HTERT RPE-1 (cell line): ENCODE results near the gene ROM1.
"Not testable (repeated sequence)": the region's sequence is repeated elsewhere in the genome, so short reads cannot be mapped to it uniquely, and the experiment has no call there.

Experiments
- in situ Hi-C: fragments of 300-500 bp; cut with MboI; formaldehyde crosslinking; loops from 4 replicates; pipeline ENCODE4 v1.14.3; 2020; ENCODE audit warnings: low sequenced_read_pairs

Gene ROM1

DNA sequence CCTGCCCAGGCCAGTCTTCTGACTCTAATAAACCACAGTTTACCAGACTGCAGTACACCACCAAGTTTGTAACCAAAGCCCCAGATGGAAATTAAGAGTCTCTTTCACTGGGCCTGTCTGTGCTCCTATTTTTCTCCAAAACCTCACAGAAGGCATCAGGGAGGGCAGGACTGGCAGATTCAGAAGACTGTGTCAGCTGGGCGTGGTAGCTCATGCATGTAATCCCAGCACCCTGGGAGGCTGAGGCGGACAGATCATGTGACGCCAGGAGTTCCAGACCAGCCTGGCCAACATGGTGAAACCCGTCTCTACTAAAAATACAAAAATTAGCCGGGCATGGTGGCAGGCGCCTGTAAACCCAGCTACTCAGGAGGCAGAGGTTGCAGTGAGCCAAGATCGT lies 27.7 kb upstream of the ROM1 start:
- in situ Hi-C loops: not testable (repeated sequence)

DNA sequence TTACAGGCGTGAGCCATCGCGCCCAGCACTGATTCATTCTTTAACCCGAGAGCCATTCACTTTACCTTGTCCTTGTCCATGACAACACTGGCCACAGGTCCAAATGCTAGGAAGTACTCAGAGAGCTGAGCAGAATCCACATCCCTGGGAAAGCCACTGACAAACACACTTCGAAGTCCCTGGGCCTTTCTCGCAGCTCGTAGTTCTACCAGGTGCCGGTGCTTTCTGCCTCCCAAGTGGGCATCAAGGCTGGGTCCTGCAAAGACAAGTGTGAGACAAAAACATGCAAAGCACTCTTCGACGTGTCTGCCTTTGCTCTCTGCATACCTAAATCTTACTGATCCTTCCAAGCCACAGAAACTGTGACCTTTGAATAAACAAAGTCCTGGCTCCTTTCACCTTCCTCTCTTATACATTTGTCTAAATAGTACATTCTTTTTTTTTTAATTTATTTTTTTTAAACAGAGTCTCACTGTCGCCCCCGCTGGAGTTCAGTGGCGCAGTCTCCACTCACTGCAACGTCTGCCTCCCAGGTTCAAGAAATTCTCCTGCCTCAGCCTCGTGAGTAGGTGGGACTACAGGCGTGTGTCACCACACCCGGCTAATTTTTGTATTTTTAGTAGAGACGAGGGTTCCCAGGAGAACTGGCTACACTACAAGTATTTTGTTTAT lies 24.0 kb upstream of the ROM1 start:
- in situ Hi-C loops: no loop called here

DNA sequence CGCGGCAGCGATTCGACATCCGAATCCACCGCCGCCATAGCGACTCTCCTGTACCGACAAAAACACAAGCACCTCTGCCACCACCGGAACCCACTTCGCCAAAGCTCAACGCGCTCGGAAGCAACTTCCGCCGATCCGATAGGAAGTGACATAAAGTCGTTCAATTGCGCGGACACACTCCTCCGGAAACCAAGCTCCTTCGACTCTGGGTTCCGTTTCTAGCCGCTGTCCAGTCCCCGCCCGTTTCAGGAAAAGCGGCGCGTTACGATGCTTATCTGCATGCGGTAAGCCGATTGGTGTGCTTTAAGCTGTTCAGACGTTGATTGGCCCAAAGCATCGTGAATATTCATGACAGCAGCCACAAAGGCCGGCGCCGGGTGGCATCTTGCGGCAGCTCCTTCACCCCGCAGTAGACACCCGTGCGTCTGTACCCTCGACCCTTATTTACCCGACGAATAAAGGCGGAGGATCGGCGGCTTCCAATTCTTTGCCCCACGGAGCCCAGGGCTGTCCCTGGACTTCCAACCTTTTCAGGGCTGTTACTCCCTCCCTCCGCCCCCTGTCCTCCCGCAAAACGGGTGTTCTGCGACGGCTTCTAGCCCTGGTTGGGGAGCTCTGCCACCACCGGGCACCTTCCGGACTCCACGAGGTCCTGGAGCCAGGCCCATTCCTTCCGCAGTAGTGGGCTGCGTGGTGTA lies 21.5 kb upstream of the ROM1 start, which contains the start of gene TUT1:
TSS of gene TUT1 (minus strand) at position 76 of the 698 bp plus-strand sequence. CDS start at position 38, 38 bp downstream.
- in situ Hi-C loops: no loop called here

DNA sequence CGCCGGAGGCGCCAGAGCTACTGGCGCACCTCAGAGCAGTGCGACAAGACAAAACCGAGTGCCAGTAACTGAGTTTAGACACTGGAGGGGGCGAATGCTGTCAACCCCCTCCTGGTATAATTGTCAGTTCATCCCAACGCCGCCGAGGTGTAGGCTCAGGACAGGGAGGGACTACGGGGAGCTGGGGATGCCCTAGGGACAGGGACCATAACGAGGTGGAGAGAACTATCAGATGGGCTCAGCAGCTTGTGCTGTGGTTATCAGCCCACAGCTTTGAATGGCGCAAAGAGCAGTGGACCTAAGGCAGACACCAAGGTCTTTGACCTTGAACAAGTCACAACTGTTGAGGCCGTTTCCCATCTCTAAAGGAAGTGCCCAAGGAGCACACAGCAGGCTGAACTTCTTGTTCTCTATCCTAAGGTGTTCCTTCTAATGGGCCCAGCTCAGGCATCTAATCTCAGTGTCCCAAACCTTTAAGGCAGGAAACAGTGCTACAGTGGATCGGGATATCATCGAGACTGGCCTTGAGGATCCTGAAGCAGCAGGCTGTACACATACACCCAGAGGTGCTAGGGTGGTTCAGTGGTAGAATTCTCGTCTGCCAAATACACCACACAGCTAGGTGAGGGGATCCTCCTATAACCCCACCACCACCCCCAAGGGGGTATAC lies 20.8 kb upstream of the ROM1 start:
- in situ Hi-C loops: no loop called here

DNA sequence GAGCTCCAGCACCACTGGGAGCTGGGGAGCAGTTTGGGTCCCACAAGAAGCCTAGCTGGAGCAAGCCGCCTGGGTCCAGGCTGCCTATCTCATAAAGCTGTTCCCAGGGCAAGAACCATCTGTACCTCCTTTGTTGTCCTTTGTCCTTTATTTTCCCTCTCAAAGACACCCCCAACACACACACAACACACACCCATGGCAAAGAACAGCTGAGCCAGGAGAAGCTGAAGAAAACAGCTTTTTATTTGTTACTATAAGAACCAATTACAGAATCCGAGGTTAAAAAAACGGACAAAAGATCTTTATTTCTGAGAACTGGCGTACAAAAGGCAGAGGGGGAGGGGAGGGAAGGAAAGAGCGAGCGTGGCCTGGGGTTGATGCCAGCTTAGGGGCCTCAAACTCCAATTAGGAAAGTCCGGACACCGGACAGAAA lies 20.1 kb upstream of the ROM1 start:
- in situ Hi-C loops: no loop called here

DNA sequence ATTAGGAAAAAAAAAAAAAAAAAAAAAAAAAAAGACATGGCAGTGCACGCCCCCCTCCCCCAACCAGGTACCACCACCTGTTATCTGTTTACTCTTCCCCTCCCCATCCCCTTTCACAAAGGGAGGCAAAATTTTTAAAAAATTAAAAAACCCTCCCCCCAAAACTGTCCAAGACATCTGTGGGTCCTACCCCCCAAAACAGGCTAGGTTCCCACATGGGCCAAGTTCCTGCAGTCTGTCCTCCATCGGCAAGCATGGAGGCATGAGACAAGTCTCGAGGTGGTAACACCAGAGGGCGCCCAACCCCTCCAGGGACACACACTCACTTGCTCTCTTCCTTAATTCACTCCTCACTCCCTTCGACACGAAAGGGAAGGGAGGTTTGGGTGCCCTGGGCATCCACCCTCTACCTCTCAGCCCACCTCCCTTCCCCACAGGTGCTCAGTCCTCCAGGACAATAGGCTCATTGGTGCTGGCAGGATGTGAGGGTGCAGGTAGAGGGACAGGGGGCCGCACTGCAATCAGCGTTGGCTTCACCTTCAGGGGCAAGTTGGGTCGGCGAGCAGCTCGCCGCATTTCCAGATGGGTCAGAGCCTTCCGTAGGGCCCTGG lies 19.5 kb upstream of the ROM1 start:
- in situ Hi-C loops: no loop called here

DNA sequence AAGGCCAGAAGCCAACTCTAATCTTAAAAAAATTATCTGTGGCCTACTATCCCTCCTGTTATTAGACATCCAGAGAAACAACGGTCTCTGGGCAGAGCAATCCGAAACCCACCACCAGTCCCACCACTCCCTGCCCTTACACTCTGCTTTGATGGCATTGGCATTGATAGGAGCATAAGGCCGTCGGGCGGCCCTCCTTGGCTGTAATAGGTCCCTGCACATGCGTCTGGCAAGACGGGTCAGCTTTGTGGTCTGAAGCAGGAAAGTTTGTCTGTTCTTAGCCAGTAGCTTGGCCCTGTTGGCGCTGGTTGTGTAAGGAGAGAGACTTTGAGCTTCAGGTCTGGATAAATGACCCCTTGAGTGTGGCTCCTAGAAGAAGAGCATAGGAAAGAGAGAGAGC lies 17.9 kb upstream of the ROM1 start:
- in situ Hi-C loops: no loop called here

DNA sequence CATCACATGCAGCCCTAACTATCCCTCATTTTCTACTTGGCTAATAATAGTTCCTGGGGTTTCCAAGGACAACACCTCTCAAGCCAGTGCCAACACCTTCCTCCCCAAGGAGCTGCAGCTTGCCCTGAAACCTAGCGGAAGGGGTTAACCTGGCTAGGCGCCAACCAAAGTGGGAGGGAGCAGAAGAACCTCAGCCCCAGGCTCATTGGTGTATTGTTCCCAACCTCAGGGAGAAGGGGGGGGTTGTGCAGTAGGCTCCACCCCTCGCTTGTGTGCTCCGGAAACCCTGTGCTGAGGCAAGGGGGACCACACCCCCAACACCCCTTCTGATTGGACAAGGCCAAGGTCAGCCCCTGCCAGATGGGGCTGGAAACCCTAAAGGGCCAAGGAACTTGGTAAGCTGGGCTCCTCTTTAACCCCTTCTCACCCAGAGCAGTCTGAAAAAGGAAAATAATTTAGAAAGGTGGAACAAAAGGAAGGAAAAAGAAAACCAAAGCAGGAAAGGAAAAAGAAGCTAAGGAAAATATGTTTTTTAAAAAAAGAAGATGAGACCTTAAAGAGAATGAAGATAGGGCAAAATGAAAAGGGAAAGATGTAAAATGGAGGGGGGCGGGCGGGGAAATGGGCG lies 13.9 kb upstream of the ROM1 start:
- in situ Hi-C loops: no loop called here

DNA sequence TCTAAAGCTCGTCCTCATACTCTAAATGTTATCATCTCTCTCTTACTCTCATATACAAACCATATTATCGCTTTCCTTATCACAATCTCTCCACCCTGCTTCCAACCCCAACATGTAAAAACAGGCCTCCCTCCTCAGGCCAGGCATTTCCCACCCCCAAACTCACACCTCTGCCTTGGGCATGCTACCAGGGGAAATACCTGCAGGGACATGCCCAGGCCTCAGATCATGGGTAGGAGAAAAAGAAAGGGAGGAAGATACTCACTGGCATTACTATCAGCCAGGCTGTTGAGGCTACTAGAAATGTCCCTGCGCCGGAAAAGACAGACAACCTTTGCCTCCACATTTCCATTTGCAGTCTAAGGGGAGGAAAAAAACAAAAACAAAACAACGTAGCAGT lies 13.2 kb upstream of the ROM1 start:
- in situ Hi-C loops: no loop called here

DNA sequence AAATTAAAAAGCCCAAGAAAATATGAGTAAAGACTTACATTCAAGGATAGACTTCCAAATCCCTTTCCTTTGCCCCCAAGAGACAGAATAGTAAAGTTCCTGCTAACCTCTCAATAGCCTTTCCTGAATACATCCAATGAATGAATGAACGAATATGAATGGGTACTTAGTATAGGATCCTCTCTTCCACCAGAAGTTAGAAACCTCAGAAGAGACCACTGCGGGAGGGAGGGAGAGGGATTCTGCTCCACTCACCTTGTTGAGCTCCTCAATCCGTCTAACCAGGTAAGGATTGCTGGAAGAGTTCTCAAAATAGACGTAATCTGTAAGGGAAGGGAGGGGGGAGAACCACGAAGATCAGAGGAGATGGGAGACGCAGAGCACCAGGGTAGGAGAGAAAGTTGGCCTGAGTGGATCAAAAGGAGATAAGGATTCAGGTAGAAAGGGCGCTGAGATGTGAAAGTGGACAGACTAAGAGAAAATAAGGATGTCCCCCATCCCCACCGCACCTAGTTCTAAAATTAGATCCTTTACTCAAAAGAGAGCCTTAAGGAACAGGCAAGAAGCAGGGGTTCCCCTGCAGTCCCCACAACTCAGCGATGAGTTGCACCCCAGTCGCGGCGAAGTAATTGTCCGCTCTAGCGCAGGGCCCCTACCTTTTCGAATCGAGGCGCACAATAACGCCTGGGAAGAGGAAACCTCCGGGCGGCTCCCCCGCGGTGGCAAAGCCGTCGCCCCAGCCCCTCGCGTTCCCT lies 12.5 kb upstream of the ROM1 start:
- in situ Hi-C loops: no loop called here

DNA sequence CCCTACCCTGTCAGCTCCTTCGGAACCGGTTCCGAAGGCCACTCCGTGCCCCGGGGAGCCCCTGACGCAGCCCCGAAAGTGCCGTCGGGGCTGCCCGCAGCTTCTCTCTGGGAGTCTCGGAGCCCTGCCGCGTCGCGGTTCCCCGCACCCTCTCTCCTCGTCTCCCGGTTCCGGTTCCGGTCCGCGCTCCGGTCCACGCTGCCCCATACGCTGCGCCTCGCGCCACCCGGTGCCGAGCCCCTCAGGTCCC lies 12.0 kb upstream of the ROM1 start:
- in situ Hi-C loops: no loop called here

DNA sequence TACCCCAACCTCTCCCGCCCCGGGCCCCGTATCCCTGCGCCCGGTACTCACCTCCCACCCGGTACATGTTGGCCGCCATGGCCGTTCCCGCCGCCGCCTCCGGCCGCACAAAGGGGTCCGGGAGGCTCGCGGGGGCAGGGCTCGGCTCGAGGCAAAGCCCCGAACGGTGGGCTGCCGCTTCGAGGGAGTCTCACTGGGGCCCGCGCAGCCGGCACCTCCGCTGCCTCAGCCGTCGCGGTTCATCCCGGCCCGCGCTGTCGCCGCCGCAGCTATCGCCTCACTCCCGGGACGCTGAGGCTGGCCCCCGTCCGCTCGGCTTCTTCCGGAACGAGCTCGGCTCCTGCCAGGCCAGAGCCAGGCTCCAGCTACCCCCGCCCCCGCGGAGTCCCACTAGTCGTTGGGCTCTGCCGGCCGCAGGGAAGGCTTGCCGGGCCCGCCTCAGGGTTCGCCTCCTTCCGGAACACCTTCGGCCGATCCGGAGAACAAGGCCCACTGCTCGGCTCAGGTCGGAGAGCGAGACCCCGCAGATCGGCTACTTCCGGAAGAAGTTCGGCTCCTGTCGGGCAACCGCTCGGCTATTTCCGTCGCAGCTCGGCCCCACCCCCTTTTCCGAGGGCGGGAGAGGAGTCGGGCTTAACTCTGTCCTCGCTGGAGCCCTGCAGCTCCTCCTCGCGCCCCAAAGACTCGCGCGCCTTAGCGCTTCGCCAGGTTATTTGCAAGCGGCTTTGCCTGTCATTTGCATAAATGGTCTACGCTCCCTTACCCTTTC lies 11.5 kb upstream of the ROM1 start, which contains the start of gene MTA2:
TSS of gene MTA2 (minus strand) at position 494 of the 769 bp plus-strand sequence. CDS start at position 79, 415 bp downstream.
- in situ Hi-C loops: no loop called here

DNA sequence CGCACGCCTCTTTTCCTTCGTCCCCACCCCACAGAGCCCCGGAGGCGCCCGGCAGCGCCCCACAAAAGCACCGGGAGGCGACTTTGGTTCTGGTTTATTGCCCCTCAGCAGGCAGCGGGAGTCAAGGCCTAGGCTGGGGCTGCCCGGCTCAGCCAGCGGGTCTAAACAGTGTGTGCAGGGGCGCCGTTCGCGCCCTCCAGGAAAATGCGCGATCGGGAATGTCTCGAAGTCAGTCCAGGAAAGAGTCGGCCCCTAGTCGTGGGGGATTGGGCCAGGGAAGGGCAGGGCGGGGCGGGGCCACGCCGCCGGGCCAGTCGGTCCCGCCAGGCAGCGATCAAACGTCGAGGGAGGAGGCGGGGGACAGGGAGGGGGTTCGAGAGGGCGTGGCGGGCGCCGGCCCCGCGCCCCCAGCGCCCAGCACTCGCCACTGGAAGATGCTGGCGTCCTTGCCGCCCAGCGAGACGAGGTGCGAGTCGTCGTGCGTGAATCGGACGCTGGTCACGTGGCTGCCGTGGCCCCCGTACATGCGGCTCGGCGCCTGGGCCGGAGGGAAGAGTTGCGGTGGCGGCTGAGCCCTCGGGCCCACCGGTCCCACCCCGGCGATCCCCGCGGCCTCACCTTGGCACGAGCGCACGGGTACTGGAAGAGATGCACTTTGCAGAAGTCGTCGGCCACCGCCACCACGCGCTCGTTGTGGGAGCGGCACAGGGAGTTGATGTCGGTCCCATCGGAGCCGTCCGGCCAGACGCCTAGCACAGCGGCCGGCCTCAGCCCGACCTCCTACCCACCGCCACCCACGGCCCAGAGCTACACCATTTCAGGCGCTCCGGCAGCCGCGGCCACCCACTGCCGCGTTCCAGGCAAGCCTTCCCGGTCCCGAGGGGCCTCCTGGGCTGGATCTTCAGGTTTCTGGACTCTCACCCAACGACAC lies 10.7 kb upstream of the ROM1 start:
- in situ Hi-C loops: no loop called here

DNA sequence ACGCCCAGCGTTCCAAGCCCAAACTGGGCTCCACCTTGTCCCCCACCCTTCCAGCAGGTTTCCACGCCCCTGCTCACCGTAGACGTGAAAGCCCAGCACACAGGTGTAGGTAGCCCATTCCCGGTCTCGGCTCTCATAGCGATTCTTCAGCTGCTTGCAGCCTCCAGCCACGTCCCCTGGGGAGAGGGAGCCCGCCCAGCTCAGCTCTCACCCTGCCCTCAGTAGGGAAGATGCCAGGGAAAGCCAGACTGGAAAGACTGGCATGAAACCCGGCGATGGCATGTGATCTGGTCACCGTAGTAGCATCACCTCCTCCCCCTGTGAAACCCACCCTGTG lies 10.0 kb upstream of the ROM1 start:
- in situ Hi-C loops: no loop called here

DNA sequence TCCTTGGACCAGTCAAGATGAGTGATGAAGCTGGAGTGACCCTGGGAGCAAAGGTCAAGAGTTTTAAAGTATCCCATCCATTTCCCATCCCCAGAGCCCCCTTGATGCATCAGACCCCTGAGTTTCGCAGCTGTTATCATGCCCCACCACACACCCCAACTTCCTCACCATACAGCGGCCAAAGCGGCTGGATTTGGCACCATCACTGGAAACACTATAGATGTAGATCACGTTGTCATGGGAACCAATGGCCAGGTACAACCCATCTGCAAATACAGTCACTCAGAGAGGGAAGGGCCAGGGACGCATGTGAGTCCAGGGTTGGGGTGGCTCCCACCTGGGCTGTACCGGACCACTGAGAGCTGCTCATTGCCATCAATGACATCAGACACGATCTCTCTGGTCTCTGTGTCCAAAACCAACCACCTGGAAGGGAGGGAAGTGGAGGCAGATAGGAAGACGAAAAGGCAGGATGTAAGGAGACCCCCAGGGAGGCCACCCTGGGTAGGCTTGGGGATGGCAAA lies 9.2 kb upstream of the ROM1 start:
- in situ Hi-C loops: no loop called here

DNA sequence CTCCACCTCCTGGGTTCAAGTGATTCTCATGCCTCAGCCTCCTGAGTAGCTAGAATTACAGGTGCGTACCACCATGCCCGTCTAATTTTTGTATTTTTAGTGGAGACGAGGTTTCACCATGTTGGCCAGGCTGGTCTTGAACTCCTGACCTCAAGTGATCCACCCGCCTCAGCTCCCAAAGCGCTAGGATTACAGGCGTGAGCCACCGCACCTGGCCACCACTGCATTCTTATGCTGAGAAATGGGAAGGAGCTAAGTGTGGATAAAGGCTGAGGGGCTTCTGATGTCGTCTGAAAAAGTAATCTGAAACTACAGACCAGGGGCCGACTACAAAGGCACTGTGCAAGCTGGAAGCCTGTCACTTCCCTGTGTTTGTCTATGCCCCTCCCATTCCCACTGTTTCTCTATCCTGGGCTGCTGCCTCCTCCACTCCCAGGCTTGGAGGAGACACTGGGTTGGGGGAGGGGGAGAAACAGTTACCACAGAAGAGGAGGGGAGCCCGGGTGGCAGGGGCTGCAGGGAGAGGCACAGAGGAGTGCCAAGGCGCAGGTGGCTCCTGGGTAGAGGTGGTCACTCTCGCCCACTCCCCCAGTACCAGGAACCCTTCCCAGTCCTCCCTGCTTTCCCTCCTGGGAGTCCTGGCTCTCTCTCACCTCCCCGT lies 8.5 kb upstream of the ROM1 start:
- in situ Hi-C loops: no loop called here

DNA sequence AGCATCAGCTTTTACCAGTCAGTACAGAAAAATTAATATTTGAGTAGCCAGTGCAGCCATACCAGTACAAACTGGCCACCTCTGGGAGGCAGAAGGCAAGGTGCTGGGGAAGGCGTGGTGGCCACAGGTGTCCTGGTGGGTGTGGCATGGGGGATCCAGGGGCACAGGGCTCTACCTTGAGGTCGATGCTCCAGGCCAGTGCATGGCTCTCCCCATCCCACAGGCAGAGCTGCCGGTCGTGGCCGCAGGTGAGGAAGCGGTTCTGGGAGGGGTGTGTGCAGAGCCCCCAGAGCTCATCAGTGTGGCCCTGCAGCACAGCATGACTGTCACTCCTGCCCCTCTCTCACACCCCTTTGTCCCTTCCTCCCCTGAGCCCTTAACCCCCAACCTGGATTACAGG lies 7.6 kb upstream of the ROM1 start:
- in situ Hi-C loops: no loop called here

DNA sequence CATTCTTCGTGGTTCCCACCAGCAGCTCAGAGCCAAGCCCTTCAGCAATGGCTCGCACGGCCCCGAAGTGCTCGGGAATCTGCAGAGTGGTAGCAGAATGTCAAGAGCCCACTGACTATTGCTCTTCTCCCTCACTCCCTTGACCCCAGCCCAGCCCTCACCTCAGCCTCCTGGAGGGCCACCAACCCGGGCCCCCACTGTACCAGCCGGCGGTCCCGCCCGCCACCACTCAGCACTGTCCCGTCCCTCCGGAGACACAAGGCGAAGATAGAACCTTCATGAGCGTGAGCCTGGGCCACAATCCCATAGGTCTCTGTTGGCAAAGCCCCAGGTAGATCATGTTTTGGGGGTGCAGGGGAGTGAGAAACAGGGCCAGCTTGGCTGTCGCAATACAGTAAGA lies 7.2 kb upstream of the ROM1 start:
- in situ Hi-C loops: no loop called here
